Heart left ventricle (tissue), 13 donors: ENCODE results near the gene UGP2.

Experiments used
- POLR2A ChIP-seq, 2 donors: fragments of 450-650 bp; IDR thresholded peaks; one replicate each; pipeline ENCODE4 v1.6.1; 2017; ENCODE audit warnings: antibody characterized with exemption in 2 of 2, mild to moderate bottlenecking in 2 of 2, moderate library complexity in 2 of 2
- TF ChIP-seq, protein P1 (sequence below), 12 donors: fragments of 200-600 bp; sonication (generic) in 4 of 12; IDR thresholded peaks; one replicate each; pipeline versions ENCODE4 v1.5.0 to v1.8.0; 2018 to 2022; ENCODE audit warnings: antibody characterized with exemption in 12 of 12, mild to moderate bottlenecking in 5 of 12
- donor health status: ischemic (EF 13 %, LVEDD 7.1; RV severe dilation, severe dysfunction).
- donor health status: DM: no; HTN: yes; CAD: no.
- donor health status: DM: no; HTN: no; CAD: no.
- donor health status: ischemic (EF 25% LVEDD 6.9; RV normal size, moderate dysfunction).
- donor health status: ischemic (EF 25% LVEDD 5.7; RV mildly dilated, moderate dysfunction).
- donor health status: ischemic (EF 35%, LVEDD 5.7; RV mildly dilated, moderate dysfunction).
- donor health status: nonischemic (EF 11% LVEDD 7.7; RV severe dilation, severe dysfunction).
- donor health status: DM: yes; HTN: yes; CAD: no.
- donor health status: PGD.
- donor health status: ischemic (EF 29% LVEDD 5.4; RV normal size, mild dysfunction).
- donor health status: nonischemic (EF 23%, LVEDD 6.1; RV moderate dilation, normal function).

DNA sequence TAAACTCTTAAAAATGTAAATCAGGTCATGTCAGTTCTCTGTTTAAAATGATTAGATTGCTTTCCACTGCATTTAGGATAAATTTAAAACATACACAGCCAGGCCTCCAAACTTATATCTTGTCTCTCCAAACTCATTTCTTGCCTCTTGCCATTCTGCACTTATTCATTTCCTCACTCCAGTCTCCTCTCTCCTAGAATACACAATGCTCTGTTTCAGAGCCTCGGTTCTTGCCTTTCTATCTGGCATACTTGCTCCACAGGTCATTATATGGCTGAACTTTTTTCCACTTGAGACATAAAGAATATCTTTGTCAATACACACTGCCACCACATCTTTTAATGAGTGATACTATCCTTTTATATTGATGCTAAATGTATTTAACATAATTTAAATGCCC is 10.5 kb upstream of the UGP2 start:
- TF ChIP-seq, protein P1, sequence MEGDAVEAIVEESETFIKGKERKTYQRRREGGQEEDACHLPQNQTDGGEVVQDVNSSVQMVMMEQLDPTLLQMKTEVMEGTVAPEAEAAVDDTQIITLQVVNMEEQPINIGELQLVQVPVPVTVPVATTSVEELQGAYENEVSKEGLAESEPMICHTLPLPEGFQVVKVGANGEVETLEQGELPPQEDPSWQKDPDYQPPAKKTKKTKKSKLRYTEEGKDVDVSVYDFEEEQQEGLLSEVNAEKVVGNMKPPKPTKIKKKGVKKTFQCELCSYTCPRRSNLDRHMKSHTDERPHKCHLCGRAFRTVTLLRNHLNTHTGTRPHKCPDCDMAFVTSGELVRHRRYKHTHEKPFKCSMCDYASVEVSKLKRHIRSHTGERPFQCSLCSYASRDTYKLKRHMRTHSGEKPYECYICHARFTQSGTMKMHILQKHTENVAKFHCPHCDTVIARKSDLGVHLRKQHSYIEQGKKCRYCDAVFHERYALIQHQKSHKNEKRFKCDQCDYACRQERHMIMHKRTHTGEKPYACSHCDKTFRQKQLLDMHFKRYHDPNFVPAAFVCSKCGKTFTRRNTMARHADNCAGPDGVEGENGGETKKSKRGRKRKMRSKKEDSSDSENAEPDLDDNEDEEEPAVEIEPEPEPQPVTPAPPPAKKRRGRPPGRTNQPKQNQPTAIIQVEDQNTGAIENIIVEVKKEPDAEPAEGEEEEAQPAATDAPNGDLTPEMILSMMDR (IDR thresholded peaks at IDR 0.05) = no peak
- TF ChIP-seq POLR2A (IDR thresholded peaks at IDR 0.05) = no peak
